Measurements from ENCODE around the gene GAL3ST3.

DNA sequence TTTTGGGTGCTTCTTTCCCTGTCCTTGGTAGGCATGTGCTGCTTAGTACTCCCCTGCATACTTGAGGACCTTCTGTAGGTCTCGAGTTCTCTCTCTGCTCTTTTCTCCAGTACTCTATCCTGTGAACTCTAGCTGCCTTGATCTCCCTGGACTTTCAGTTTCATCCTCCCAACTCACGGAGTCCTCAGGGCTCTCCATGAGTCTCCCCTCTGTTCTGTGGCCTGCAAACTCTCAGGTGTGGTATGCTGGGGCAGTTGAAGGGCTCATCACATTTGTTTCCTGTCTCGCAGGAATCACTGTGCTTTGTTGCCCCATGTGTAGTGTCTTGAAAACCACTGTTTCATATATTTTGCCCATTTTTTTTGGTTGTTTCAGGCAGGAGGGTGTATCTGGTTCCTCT is 17.8 kb upstream of the GAL3ST3 start:
- TF ChIP-seq EZH2 (IDR thresholded peaks at IDR 0.05; ENCODE audit: low read depth, low read length, severe bottlenecking) (no peak), POLR2A (IDR thresholded peaks at IDR 0.05; ENCODE audit: control extremely low read depth in 1 of 2, low read depth in 2 of 2, low read length in 2 of 2) (no peak)

All from H1 (cell line).